ENCODE data around the gene TMEM86B. TPM values are rescaled to one million over a fixed set of nuclear protein-coding genes. Genes with fewer than 3 reads are reported as not detected.

The TMEM86B gene
- total RNA-seq, 1 donor from 2014 or later, result 6.7 TPM

- Mint-ChIP-seq H3K27me3 (ENCODE audit: low read depth) (no peaks in the 10 kb centered on the region), H3K4me1 (peaks cover 38% of the 10 kb centered on the region), H3K4me3 (peak overlapping the region; percentile 99), H3K9me3 (no peaks in the 10 kb centered on the region), H3K36me3 (no peaks in the 10 kb centered on the region), H3K27ac (peak overlapping the region; percentile 94)
- DNase-seq (ENCODE audit: low spot score in 2 of 2, unreplicated experiment in 2 of 2), result no peak
- no peak for TF ChIP-seq CTCF (IDR thresholded peaks at IDR 0.05; ENCODE audit: unreplicated experiment)
These were observed 28.2 kb upstream of the TMEM86B start for GRCh38 chr19:55256562-55257460.

- no peaks in the 10 kb centered on the region for H3K9me3 Mint-ChIP-seq
- peak overlapping the region; percentile 41 for H3K27ac Mint-ChIP-seq
- H3K36me3 Mint-ChIP-seq, result no peaks in the 10 kb centered on the region
- peak overlapping the region; percentile 99 for H3K4me3 Mint-ChIP-seq
- peaks cover 41% of the 10 kb centered on the region for H3K4me1 Mint-ChIP-seq
- H3K27me3 Mint-ChIP-seq (ENCODE audit: low read depth), result no peaks in the 10 kb centered on the region
- no peak for DNase-seq (ENCODE audit: low spot score in 2 of 2, unreplicated experiment in 2 of 2)
- no peak for TF ChIP-seq CTCF (IDR thresholded peaks at IDR 0.05; ENCODE audit: unreplicated experiment)
These were observed 27.3 kb upstream of the TMEM86B start for GRCh38 chr19:55255618-55256423.

- no peak for TF ChIP-seq CTCF (IDR thresholded peaks at IDR 0.05; ENCODE audit: unreplicated experiment)
- Mint-ChIP-seq H3K27ac (no peak overlapping the region), H3K4me1 (peaks cover 37% of the 10 kb centered on the region), H3K36me3 (no peaks in the 10 kb centered on the region), H3K27me3 (ENCODE audit: low read depth) (no peaks in the 10 kb centered on the region), H3K9me3 (no peaks in the 10 kb centered on the region), H3K4me3 (no peak overlapping the region)
- no peak for DNase-seq (ENCODE audit: low spot score in 2 of 2, unreplicated experiment in 2 of 2)
These were observed 26.0 kb upstream of the TMEM86B start for GRCh38 chr19:55254625-55254977.

GRCh38 chr19:55253842-55254624, 25.5 kb upstream of the TMEM86B start:
- Mint-ChIP-seq H3K4me3 (no peak overlapping the region), H3K27ac (no peak overlapping the region), H3K4me1 (peaks cover 32% of the 10 kb centered on the region), H3K27me3 (ENCODE audit: low read depth) (no peaks in the 10 kb centered on the region), H3K9me3 (no peaks in the 10 kb centered on the region), H3K36me3 (no peaks in the 10 kb centered on the region)
- no peak for DNase-seq (ENCODE audit: low spot score in 2 of 2, unreplicated experiment in 2 of 2)
- no peak for TF ChIP-seq CTCF (IDR thresholded peaks at IDR 0.05; ENCODE audit: unreplicated experiment)
